Measurements from ENCODE around the gene NR1I2.

DNA sequence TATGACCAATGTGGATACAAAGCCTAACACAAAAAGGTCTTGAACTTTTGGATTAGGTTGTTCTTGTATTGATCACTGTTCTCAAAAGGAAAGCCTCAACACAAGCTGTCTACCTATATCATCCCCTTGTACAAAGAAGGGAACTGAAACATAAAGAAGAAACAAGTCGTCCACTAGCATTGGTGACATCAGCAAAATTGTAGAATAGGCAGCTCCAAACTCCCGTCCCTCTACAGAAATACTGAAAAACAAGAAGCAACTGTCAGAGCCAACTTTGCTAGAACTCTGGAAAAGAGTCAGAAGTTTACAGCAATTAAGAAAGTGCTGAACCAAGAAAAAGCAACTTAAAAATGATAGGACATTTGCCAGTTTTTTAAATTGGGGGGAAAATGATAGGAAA is 7.5 kb upstream of the NR1I2 start:
- no peak for TF ChIP-seq POLR2AphosphoS5 (IDR thresholded peaks at IDR 0.05; ENCODE audit: borderline replicate concordance, low read depth, low read length)
- no peak for TF ChIP-seq EZH2 (IDR thresholded peaks at IDR 0.05)
